ENCODE data around the gene STK38L. TPM values are rescaled to one million over a fixed set of nuclear protein-coding genes. Genes with fewer than 3 reads are reported as not detected.

STK38L gene
- total and polyA plus RNA-seq, 9 of the 15 experiments (the other 6 are each of a cell fraction or from before 2014, with no cell fraction given): 2.6 to 10.7 (median 6.9) TPM

DNA sequence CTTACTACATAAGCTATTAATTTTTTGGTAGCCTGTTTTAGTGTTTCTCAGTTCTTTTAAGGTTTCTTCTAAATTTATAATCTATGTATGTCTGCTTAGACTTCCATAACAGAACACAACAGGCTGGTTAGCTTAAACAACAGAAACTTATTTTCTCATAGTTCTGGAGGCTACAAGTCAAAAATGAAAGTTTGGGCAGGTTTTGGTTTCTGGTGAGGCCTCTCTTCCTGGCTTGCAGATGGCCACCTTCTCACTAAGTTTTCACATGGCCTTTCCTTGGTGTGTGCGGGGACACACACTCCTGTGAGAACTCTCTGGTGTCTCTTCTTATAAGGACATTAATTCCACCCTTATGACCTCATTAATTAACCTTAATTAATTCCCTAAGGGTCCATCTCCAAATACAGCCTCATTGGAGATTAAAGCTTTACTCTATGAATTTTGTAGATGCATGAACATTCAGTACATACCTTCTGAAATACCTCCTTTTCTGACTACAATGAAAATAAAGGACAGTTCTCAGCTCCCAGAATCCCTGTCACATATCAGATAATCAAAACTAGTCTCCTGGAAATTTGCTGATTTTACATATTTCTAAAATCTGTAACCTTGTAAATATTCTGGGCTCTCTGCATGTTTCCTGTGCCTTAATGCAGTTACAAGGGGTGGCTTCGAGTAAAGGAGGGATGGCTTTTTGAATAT lies 65.4 kb downstream of the STK38L start (continued):
- TF ChIP-seq MAFG (tag; conservative IDR thresholded peaks at IDR 0.05) (peak; percentile 69), PTBP1 (IDR thresholded peaks at IDR 0.05; ENCODE audit: low read depth, low read length) (no peak), HMG20A (CRISPR knock-in tag; conservative IDR thresholded peaks at IDR 0.05) (no peak), TAF15 (IDR thresholded peaks at IDR 0.05; ENCODE audit: low read depth, low read length) (no peak), SNRNP70 (optimal IDR thresholded peaks at IDR 0.05; ENCODE audit: low read depth, low read length) (no peak), MAFK (IDR thresholded peaks at IDR 0.05; ENCODE audit: low read length) (peak; percentile 57; the same call in 1 of the 2 replicates)

DNA sequence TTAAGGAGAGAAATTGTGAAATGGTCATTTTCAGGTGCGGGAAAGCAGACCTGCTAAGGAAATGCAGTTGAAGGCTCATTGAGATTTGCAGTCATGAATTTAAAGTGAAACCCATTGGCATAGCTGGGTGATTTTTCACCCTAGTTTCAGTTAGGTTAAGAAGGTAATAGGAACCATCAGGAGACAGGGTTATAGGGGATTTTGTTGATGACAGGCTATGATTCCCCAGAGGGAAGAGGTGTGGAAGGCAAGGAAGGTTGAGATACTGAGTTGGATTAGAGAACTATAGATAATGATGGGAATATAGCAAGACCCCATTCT lies 65.9 kb downstream of the STK38L start:
- no peak overlapping the region for H2AFZ ChIP-seq (ENCODE audit: low read depth, low read length)
- BruUV-seq (replicated peaks): no TSS peak
- H3K9ac ChIP-seq (ENCODE audit: insufficient read depth in 1 of 2, low read depth in 2 of 2, low read length in 2 of 2): no peak overlapping the region
- 100% methylated on average over 1 of the region's 1 CpG for WGBS (ENCODE audit: insufficient coverage, low coverage, missing lambda C conversion rate)
- POLR2A ChIA-PET: no interaction called here
- no peaks in the 10 kb centered on the region for H4K20me1 ChIP-seq (replicated peaks; ENCODE audit: control insufficient read depth, insufficient read depth, low read length)
- H3K9me1 ChIP-seq (ENCODE audit: control insufficient read depth, insufficient read depth, low read length): no peaks in the 10 kb centered on the region
- H3K4me3 ChIP-seq: no peak overlapping the region
- H3K27me3 ChIP-seq (ENCODE audit: control insufficient read depth in 2 of 2, insufficient read depth in 2 of 2, low read length in 2 of 2): no peaks in the 10 kb centered on the region
- H3K79me2 ChIP-seq (ENCODE audit: control insufficient read depth, insufficient read depth, low read length): no peaks in the 10 kb centered on the region
- H3K4me1 ChIP-seq (replicated peaks in 1 of 2; ENCODE audit: control insufficient read depth in 2 of 2, insufficient read depth in 2 of 2, low read length in 2 of 2): no peaks in the 10 kb centered on the region; a peak in 1 of 5 replicates
- FAIRE-seq (no peak), ATAC-seq (no peak), DNase-seq (ENCODE audit: extremely low read depth in 1 of 4, low spot score in 3 of 4) (no peak)
- intact Hi-C loops (cut with micrococcal nuclease) (loop anchor here (10.0 kb wide), 2 partner anchors 165 to 455 kb away; no protein-coding TSS in a partner anchor), in situ Hi-C loops (cut with MboI) (no loop called here)
- no peaks in the 10 kb centered on the region; the same call in 2 of the 3 replicates for H3K36me3 ChIP-seq (ENCODE audit: control insufficient read depth, insufficient read depth, low read length)
- CTCF ChIA-PET (ENCODE audit: low intra/inter-chr PET ratio): interaction anchor here (0.6 kb wide), 1 partner anchor 71 kb away, joined by 3 read pairs; no protein-coding TSS in a partner anchor
- H3K9me3 ChIP-seq (replicated peaks; ENCODE audit: control insufficient read depth, insufficient read depth, low read depth, low read length): no peaks in the 10 kb centered on the region
- TF ChIP-seq, protein P1, sequence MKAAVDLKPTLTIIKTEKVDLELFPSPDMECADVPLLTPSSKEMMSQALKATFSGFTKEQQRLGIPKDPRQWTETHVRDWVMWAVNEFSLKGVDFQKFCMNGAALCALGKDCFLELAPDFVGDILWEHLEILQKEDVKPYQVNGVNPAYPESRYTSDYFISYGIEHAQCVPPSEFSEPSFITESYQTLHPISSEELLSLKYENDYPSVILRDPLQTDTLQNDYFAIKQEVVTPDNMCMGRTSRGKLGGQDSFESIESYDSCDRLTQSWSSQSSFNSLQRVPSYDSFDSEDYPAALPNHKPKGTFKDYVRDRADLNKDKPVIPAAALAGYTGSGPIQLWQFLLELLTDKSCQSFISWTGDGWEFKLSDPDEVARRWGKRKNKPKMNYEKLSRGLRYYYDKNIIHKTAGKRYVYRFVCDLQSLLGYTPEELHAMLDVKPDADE (conservative IDR thresholded peaks at IDR 0.05; ENCODE audit: control insufficient read depth, low read depth, low read length): no peak
- TF ChIP-seq, protein P2, sequence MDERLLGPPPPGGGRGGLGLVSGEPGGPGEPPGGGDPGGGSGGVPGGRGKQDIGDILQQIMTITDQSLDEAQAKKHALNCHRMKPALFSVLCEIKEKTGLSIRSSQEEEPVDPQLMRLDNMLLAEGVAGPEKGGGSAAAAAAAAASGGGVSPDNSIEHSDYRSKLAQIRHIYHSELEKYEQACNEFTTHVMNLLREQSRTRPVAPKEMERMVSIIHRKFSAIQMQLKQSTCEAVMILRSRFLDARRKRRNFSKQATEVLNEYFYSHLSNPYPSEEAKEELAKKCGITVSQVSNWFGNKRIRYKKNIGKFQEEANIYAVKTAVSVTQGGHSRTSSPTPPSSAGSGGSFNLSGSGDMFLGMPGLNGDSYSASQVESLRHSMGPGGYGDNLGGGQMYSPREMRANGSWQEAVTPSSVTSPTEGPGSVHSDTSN (CRISPR knock-in tag; IDR thresholded peaks at IDR 0.05; ENCODE audit: low read depth): no peak
- TF ChIP-seq, protein P2 (tag; conservative IDR thresholded peaks at IDR 0.05; ENCODE audit: low read depth): no peak
- TF ChIP-seq NFXL1 (CRISPR knock-in tag; IDR thresholded peaks at IDR 0.05): no peak
- TF ChIP-seq KDM5B (IDR thresholded peaks at IDR 0.05; ENCODE audit: insufficient replicate concordance, low read depth, low read length): no peak
- TF ChIP-seq RBM14 (IDR thresholded peaks at IDR 0.05; ENCODE audit: borderline replicate concordance, insufficient read depth, low read depth, low read length): no peak
- no peak for TF ChIP-seq ILK (tag; IDR thresholded peaks at IDR 0.05; ENCODE audit: borderline replicate concordance, low read depth)
- no peak for TF ChIP-seq EP300 (IDR thresholded peaks at IDR 0.05; ENCODE audit: low read length)
- no peak for TF ChIP-seq NRF1 (conservative IDR thresholded peaks at IDR 0.05 in 1 of 2, IDR thresholded peaks at IDR 0.05 in 1 of 2)
- no peak for TF ChIP-seq TBP (optimal IDR thresholded peaks at IDR 0.05; ENCODE audit: low read depth, low read length)
- TF ChIP-seq SMARCE1 (IDR thresholded peaks at IDR 0.05): no peak
- no peak for TF ChIP-seq GTF2F1 (IDR thresholded peaks at IDR 0.05; ENCODE audit: low read depth, low read length)
- no peak overlapping the region for H3K4me2 ChIP-seq (ENCODE audit: insufficient read depth, low read length)
- no peak overlapping the region for H3K27ac ChIP-seq (ENCODE audit: extremely low read depth, low read depth, low read length)

Measured in K562 (cell line).